Neural crest cell (in vitro differentiated cells): ENCODE results near the gene CRIP1. TPM values are rescaled to one million over a fixed set of nuclear protein-coding genes. Genes with fewer than 3 reads are reported as not detected.
A peak's percentile ranks its signal among the peaks of the same experiment; 100 is the strongest.

Source experiments
- DNase-seq: peaks from one replicate; pipeline ENCODE4 v3.0.0; 2021; ENCODE audit warnings: low read depth, mixed read lengths, low spot score
- H3K27ac Mint-ChIP-seq: one replicate; pipeline ENCODE4 v1.8.0; 2021; ENCODE audit warnings: mild to moderate bottlenecking, mixed read lengths; ENCODE audit not compliant: unreplicated experiment
- H3K27me3 Mint-ChIP-seq: 2 replicates; pipeline ENCODE4 v1.8.0; 2021; ENCODE audit warnings: low read depth, mild to moderate bottlenecking, mixed read lengths
- H3K36me3 Mint-ChIP-seq: 2 replicates; pipeline ENCODE4 v1.8.0; 2021; ENCODE audit warnings: low read depth, mild to moderate bottlenecking, mixed read lengths
- H3K4me1 Mint-ChIP-seq: 2 replicates; pipeline ENCODE4 v1.8.0; 2021; ENCODE audit warnings: mixed read lengths
- H3K4me3 Mint-ChIP-seq: one replicate; pipeline ENCODE4 v1.8.0; 2021; ENCODE audit warnings: mild to moderate bottlenecking, mixed read lengths
- H3K9me3 Mint-ChIP-seq: 2 replicates; pipeline ENCODE4 v1.8.0; 2021; ENCODE audit warnings: mixed read lengths
- CTCF ChIP-seq: fragments of 200-600 bp; sonication (generic); conservative IDR thresholded peaks from 2 replicates; pipeline ENCODE4 v1.5.0; 2021; ENCODE audit warnings: antibody characterized with exemption, mild to moderate bottlenecking
- total RNA-seq: library from RNA; stranded (reverse); gene quantifications from 2 replicates; pipeline ENCODE4 v1.2.1, GENCODE V29; 2021

The CRIP1 gene
- total RNA-seq, 1 donor from 2014 or later = 4.8 TPM

GRCh38 chr14:105444859-105445258 is 41.8 kb upstream of the CRIP1 start:
- TF ChIP-seq CTCF = no peak
- no peaks in the 10 kb centered on the region for H3K36me3 Mint-ChIP-seq
- no peak overlapping the region for H3K27ac Mint-ChIP-seq
- H3K9me3 Mint-ChIP-seq = no peaks in the 10 kb centered on the region
- no peak for DNase-seq
- no peaks in the 10 kb centered on the region for H3K27me3 Mint-ChIP-seq
- H3K4me1 Mint-ChIP-seq = no peaks in the 10 kb centered on the region
- no peak overlapping the region for H3K4me3 Mint-ChIP-seq

- no peak for DNase-seq
- Mint-ChIP-seq H3K27ac (peak overlapping the region; percentile 57), H3K27me3 (no peaks in the 10 kb centered on the region), H3K4me1 (no peaks in the 10 kb centered on the region), H3K9me3 (no peaks in the 10 kb centered on the region), H3K4me3 (no peak overlapping the region), H3K36me3 (no peaks in the 10 kb centered on the region)
- no peak for TF ChIP-seq CTCF
Measured at GRCh38 chr14:105445290-105445689, 41.4 kb upstream of the CRIP1 start.

GRCh38 chr14:105445901-105446845 is 40.5 kb upstream of the CRIP1 start:
- H3K27ac Mint-ChIP-seq = no peak overlapping the region
- no peak overlapping the region for H3K4me3 Mint-ChIP-seq
- no peaks in the 10 kb centered on the region for H3K36me3 Mint-ChIP-seq
- no peaks in the 10 kb centered on the region for H3K27me3 Mint-ChIP-seq
- DNase-seq = no peak
- no peaks in the 10 kb centered on the region for H3K4me1 Mint-ChIP-seq
- H3K9me3 Mint-ChIP-seq = no peaks in the 10 kb centered on the region
- no peak for TF ChIP-seq CTCF

- H3K9me3 Mint-ChIP-seq = no peaks in the 10 kb centered on the region
- H3K27me3 Mint-ChIP-seq = no peaks in the 10 kb centered on the region
- H3K27ac Mint-ChIP-seq = no peak overlapping the region
- TF ChIP-seq CTCF = no peak
- DNase-seq = no peak
- no peaks in the 10 kb centered on the region for H3K36me3 Mint-ChIP-seq
- H3K4me1 Mint-ChIP-seq = no peaks in the 10 kb centered on the region
- no peak overlapping the region for H3K4me3 Mint-ChIP-seq
Measured at GRCh38 chr14:105446971-105447370, 39.7 kb upstream of the CRIP1 start.

- TF ChIP-seq CTCF = no peak
- Mint-ChIP-seq H3K4me1 (no peaks in the 10 kb centered on the region), H3K27ac (no peak overlapping the region), H3K9me3 (no peaks in the 10 kb centered on the region), H3K36me3 (no peaks in the 10 kb centered on the region), H3K27me3 (no peaks in the 10 kb centered on the region), H3K4me3 (no peak overlapping the region)
- DNase-seq = no peak
Measured at GRCh38 chr14:105447651-105448640, 38.7 kb upstream of the CRIP1 start.
